Tibial nerve (tissue), 4 donors: ENCODE results near the gene TEX51. TPM values are rescaled to one million over a fixed set of nuclear protein-coding genes. Genes with fewer than 3 reads are reported as not detected.

Source experiments
- DNase-seq, 2 donors: peaks; one replicate each; pipeline ENCODE4 v3.0.0-alpha.2; 2019; ENCODE audit warnings: low spot score in 2 of 2
- H3K27ac ChIP-seq, 4 donors: fragments of 200-600 bp; sonication (generic) in 3 of 4; one replicate each; pipeline ENCODE4 v1.5.1; 2017 to 2019; ENCODE audit warnings: mild to moderate bottlenecking in 1 of 4
- H3K27me3 ChIP-seq, 2 donors: fragments of 200-600 bp; sonication (generic) in 1 of 2; one replicate each; pipeline versions ENCODE4 v1.5.1 to v1.6.0; 2017 to 2019
- H3K36me3 ChIP-seq, 3 donors: fragments of 200-600 bp; sonication (generic); one replicate each; pipeline ENCODE4 v1.5.1; 2018 to 2019
- H3K4me1 ChIP-seq, 4 donors: fragments of 200-600 bp; sonication (generic) in 3 of 4; one replicate each; pipeline ENCODE4 v1.5.1; 2017 to 2019
- H3K4me3 ChIP-seq, 4 donors: fragments of 200-600 bp; sonication (generic) in 3 of 4; one replicate each; pipeline ENCODE4 v1.5.1; 2017 to 2019; ENCODE audit warnings: mild to moderate bottlenecking in 1 of 4, moderate library complexity in 1 of 4
- H3K9me3 ChIP-seq, 4 donors: fragments of 200-600 bp; sonication (generic) in 3 of 4; one replicate each; pipeline ENCODE4 v1.5.1; 2017 to 2019
- EP300 ChIP-seq, 2 donors: sonication (generic); formaldehyde crosslinking; IDR thresholded peaks; one replicate each; pipeline ENCODE4 v1.6.1; 2017; ENCODE audit warnings: antibody characterized with exemption in 2 of 2, mild to moderate bottlenecking in 1 of 2
- POLR2A ChIP-seq, 2 donors: fragments of 450-650 bp; IDR thresholded peaks; one replicate each; pipeline ENCODE4 v1.6.1; 2017; ENCODE audit warnings: antibody characterized with exemption in 2 of 2, mild to moderate bottlenecking in 2 of 2, moderate library complexity in 2 of 2
- WGBS, 2 donors: methylation state at CpG; one replicate each; pipeline ENCODE4 v1.1.5; 2018; 5-methylcytosine and 5-hydroxymethylcytosine counted together
- total RNA-seq, 4 donors: library from RNA; depleted of rRNA; stranded (reverse); fragments of >200 nt; gene quantifications; one replicate each; pipeline ENCODE4 v1.1.0, GENCODE V29; 2016
- TF ChIP-seq, protein P1 (sequence below), 5 experiments: fragments of 200-600 bp in 3 of 5; fragments of 450-650 bp in 2 of 5; sonication (generic) in 3 of 5; IDR thresholded peaks; one replicate each; pipeline ENCODE4 v1.5.1; 2016 to 2019; ENCODE audit warnings: antibody characterized with exemption in 5 of 5, mild to moderate bottlenecking in 3 of 5, moderate library complexity in 2 of 5

Gene TEX51
- total RNA-seq, 4 donors from 2014 or later, result not detected

DNA sequence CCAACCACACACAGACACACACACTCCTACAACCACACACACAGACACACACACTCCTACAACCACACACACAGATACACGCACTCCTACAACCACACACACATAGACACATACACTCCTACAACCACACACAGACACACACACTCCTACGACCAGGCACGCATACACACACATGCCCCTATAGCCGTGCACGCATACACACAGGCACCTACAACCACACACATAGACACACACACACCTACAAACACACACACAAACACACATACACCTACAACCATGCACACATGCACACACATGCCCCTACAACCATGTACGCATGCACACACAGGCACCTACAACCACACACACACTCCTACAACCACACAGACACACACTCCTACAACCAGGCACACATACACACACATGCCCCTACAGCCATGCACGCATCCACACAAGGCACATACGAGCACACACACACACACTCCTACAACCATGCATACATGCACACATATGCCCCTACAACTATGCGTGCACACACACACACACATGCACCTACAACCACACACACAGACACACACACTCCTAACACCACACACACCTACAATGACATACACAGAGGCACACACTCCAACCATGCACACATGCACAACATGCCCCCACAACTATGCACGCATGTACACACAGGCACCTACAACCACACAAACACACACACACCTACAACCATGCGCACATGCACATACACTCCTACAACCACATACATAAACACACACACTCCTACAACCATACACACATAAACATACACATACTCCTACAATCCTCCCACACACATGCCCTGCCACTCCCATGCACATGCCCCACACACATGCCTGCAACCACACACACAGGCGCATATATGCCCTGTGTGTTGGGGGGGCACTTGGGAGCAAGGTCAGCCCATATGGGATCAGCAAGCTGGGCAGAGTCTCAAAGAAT is 19.1 kb upstream of the TEX51 start:
- TF ChIP-seq EP300 (IDR thresholded peaks at IDR 0.05) (no peak), POLR2A (IDR thresholded peaks at IDR 0.05) (no peak)
- TF ChIP-seq, protein P1, sequence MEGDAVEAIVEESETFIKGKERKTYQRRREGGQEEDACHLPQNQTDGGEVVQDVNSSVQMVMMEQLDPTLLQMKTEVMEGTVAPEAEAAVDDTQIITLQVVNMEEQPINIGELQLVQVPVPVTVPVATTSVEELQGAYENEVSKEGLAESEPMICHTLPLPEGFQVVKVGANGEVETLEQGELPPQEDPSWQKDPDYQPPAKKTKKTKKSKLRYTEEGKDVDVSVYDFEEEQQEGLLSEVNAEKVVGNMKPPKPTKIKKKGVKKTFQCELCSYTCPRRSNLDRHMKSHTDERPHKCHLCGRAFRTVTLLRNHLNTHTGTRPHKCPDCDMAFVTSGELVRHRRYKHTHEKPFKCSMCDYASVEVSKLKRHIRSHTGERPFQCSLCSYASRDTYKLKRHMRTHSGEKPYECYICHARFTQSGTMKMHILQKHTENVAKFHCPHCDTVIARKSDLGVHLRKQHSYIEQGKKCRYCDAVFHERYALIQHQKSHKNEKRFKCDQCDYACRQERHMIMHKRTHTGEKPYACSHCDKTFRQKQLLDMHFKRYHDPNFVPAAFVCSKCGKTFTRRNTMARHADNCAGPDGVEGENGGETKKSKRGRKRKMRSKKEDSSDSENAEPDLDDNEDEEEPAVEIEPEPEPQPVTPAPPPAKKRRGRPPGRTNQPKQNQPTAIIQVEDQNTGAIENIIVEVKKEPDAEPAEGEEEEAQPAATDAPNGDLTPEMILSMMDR (IDR thresholded peaks at IDR 0.05), result no peak
- Histone ChIP-seq H3K4me1 (no peaks in the 10 kb centered on the region), H3K9me3 (peaks cover 0 to 20% (median 0%) of the 10 kb centered on the region in 4 donors), H3K36me3 (no peaks in the 10 kb centered on the region), H3K4me3 (no peak overlapping the region), H3K27me3 (no peaks in the 10 kb centered on the region), H3K27ac (no peak overlapping the region)
- DNase-seq, result no peak
- WGBS, 2 donors, result 94 to 96% methylated on average over 12 of the region's 12 CpGs

DNA sequence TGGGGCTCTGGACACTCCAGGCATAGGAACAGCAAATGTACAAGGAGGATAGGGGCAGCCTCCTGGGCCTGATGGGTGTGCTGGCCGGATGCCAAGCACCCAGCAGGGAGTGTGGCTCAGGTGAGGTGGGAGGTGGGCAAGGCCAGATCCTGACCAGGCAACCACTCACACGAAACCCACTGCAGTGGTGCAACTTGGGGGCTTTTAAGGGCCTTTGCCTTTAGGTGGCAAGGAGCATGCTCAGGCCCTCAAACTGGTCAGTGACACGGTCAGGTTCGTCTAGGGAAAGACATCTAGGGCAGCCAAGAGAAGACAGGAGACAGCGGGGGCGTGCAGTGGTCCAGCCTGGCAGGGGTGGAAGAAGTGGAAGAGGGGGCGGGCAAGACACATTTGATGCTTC is 18.4 kb upstream of the TEX51 start:
- peaks cover 0 to 13% (median 0%) of the 10 kb centered on the region in 4 donors for H3K9me3 ChIP-seq
- TF ChIP-seq, protein P1 (IDR thresholded peaks at IDR 0.05), result no peak
- TF ChIP-seq EP300 (IDR thresholded peaks at IDR 0.05) (no peak), POLR2A (IDR thresholded peaks at IDR 0.05) (no peak)
- no peaks in the 10 kb centered on the region for H3K4me1 ChIP-seq
- WGBS, 2 donors, result 74 to 91% methylated on average over 7 of the region's 7 CpGs
- H3K27ac ChIP-seq, result no peak overlapping the region
- no peaks in the 10 kb centered on the region for H3K36me3 ChIP-seq
- peaks cover 0 to under 1% of the 10 kb centered on the region in 2 donors for H3K27me3 ChIP-seq
- no peak for DNase-seq
- H3K4me3 ChIP-seq, result no peak overlapping the region

DNA sequence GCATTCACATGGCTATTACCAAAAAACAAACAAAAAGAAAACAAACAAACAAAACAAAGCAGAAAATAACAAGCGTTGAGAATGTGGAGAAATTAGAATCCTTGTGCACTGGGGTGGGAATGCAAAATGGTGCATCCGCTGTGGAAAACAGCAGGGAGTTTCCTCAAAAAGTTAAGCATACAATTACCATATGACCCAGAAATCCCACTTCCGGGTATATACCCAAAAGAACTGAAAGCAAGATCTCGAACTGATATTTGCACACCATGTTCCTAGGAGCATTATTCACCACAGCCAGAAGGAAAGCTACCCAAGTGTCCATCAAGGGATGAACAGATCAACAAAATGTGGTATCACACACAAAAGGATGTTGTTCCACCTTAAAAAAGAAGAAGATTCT is 17.9 kb upstream of the TEX51 start:
- no peak for DNase-seq
- 58% methylated on average over 4 of the region's 4 CpGs for WGBS, 2 donors
- H3K27me3 ChIP-seq, result peaks cover 0 to 4% of the 10 kb centered on the region in 2 donors
- peaks cover 0 to 2% (median 0%) of the 10 kb centered on the region in 4 donors for H3K4me1 ChIP-seq
- no peak overlapping the region for H3K27ac ChIP-seq
- H3K36me3 ChIP-seq, result no peaks in the 10 kb centered on the region
- H3K9me3 ChIP-seq, result peaks cover 0 to 8% (median 0%) of the 10 kb centered on the region in 4 donors
- H3K4me3 ChIP-seq, result no peak overlapping the region
- TF ChIP-seq POLR2A (IDR thresholded peaks at IDR 0.05) (no peak), EP300 (IDR thresholded peaks at IDR 0.05) (no peak)
- TF ChIP-seq, protein P1 (IDR thresholded peaks at IDR 0.05), result no peak

DNA sequence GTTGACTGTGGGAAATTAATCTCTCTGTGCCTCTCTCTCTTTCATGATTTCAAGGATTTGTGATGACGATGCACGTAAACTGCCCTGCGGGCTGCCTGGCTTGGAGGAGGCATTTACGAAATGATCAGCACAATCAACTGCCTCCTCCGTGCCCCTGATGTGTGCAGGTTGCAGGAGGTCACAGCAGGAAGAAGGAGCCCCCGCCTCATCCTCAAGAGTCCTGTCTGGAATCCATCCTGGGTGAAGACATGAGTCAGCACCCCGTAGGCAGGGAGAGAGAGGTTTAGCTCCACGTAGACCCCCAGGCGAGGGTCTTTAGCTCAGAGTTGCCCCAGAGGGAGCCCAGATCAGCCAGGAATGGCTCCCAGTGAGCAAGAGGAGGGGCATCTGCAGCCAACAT is 17.1 kb upstream of the TEX51 start:
- Histone ChIP-seq H3K4me3 (no peak overlapping the region), H3K9me3 (peaks cover 0 to 5% (median 0%) of the 10 kb centered on the region in 4 donors), H3K36me3 (no peaks in the 10 kb centered on the region), H3K27me3 (peaks cover 0 to 4% of the 10 kb centered on the region in 2 donors), H3K4me1 (peaks cover 0 to 10% (median 0%) of the 10 kb centered on the region in 4 donors), H3K27ac (no peak overlapping the region)
- TF ChIP-seq EP300 (IDR thresholded peaks at IDR 0.05) (no peak), POLR2A (IDR thresholded peaks at IDR 0.05) (no peak)
- TF ChIP-seq, protein P1 (IDR thresholded peaks at IDR 0.05), result no peak
- 73 to 74% methylated on average over 8 to 9 of the region's 9 CpGs for WGBS, 2 donors
- DNase-seq, result no peak

DNA sequence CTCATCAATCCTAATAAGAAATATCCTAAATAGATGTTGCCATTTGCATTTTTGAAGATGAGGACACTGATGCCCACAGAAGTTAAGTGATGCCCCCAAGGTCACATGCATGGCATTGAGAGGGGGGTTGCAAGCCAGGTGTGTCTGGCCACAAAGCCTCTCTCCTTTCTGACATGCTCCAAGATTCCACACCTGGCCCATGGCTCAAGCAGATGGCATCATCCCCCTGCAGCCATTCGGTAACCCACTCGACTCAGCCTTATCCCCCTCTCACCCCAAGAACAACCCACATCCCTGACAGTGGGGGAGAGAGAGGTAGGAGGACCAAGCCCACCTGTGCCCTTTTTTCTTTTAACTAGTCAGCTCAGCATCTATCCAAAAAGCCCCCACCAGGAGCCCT is 16.5 kb upstream of the TEX51 start:
- DNase-seq, result no peak
- Histone ChIP-seq H3K9me3 (no peaks in the 10 kb centered on the region), H3K4me1 (peaks cover 0 to 13% (median 0%) of the 10 kb centered on the region in 4 donors), H3K4me3 (no peak overlapping the region), H3K27ac (no peak overlapping the region), H3K36me3 (no peaks in the 10 kb centered on the region), H3K27me3 (peaks cover 0 to 4% of the 10 kb centered on the region in 2 donors)
- TF ChIP-seq, protein P1 (IDR thresholded peaks at IDR 0.05), result no peak
- WGBS, 2 donors, result 42 to 47% methylated on average over 2 of the region's 2 CpGs
